GM06990 (cell line): ENCODE data around the gene COMMD9.

ENCODE experiments used
- DNase-seq: peaks from one replicate; pipeline ENCODE4 v3.0.0-alpha.2; 2011; ENCODE audit not compliant: insufficient read length; ENCODE audit errors: extremely low read depth
- H3K27me3 ChIP-seq: replicated peaks from 2 replicates; pipeline ENCODE4 v1.6.0; 2011; ENCODE audit warnings: low read length; ENCODE audit not compliant: control insufficient read depth, insufficient read depth
- H3K36me3 ChIP-seq: 2 replicates; pipeline ENCODE4 v1.5.1; 2011; ENCODE audit warnings: low read length; ENCODE audit not compliant: control insufficient read depth, insufficient read depth
- H3K4me3 ChIP-seq: replicated peaks from 2 replicates; pipeline ENCODE4 v1.5.1; 2011; ENCODE audit warnings: low read depth, mild to moderate bottlenecking, control low read depth, low read length
- CTCF ChIP-seq: IDR thresholded peaks from 2 replicates; pipeline ENCODE4 v1.5.1; 2011; ENCODE audit warnings: low read length, control low read depth, mild to moderate bottlenecking, inconsistent platforms; ENCODE audit not compliant: insufficient read depth, poor library complexity, severe bottlenecking

Gene COMMD9

GRCh38 chr11:36292311-36292722 lies 3.1 kb upstream of the COMMD9 start:
- no peak overlapping the region for H3K4me3 ChIP-seq
- H3K27me3 ChIP-seq: no peaks in the 10 kb centered on the region
- DNase-seq: peak; percentile 31
- peak; percentile 38 for TF ChIP-seq CTCF
- H3K36me3 ChIP-seq: no peaks in the 10 kb centered on the region

GRCh38 chr11:36288442-36289225 lies 590 bp downstream of the COMMD9 start:
- Histone ChIP-seq H3K4me3 (peak overlapping the region; percentile 78), H3K27me3 (no peaks in the 10 kb centered on the region), H3K36me3 (no peaks in the 10 kb centered on the region)
- TF ChIP-seq CTCF: no peak
- DNase-seq: no peak

GRCh38 chr11:36282926-36283325 lies 6.3 kb downstream of the COMMD9 start:
- no peak for TF ChIP-seq CTCF
- Histone ChIP-seq H3K27me3 (no peaks in the 10 kb centered on the region), H3K4me3 (no peak overlapping the region), H3K36me3 (no peaks in the 10 kb centered on the region)
- no peak for DNase-seq

GRCh38 chr11:36281850-36282249 lies 7.4 kb downstream of the COMMD9 start:
- Histone ChIP-seq H3K4me3 (no peak overlapping the region), H3K36me3 (no peaks in the 10 kb centered on the region), H3K27me3 (no peaks in the 10 kb centered on the region)
- no peak for DNase-seq
- no peak for TF ChIP-seq CTCF

- no peak for TF ChIP-seq CTCF
- Histone ChIP-seq H3K27me3 (no peaks in the 10 kb centered on the region), H3K36me3 (peaks cover 2% of the 10 kb centered on the region), H3K4me3 (no peak overlapping the region)
- no peak for DNase-seq
These were observed 8.7 kb downstream of the COMMD9 start for GRCh38 chr11:36280531-36280930.
